CD14-positive monocyte (primary cell): ENCODE results near the gene SARS1. TPM values are rescaled to one million over a fixed set of nuclear protein-coding genes. Genes with fewer than 3 reads are reported as not detected.
"Not testable (repeated sequence)": the region's sequence is repeated elsewhere in the genome, so short reads cannot be mapped to it uniquely, and the experiment has no call there.

ENCODE experiments used
- DNase-seq, 3 donors: peaks; one replicate each; pipeline ENCODE4 v3.0.0-alpha.2; 2011 to 2022
- H2AFZ ChIP-seq: 2 replicates; pipeline ENCODE4 v1.6.0; 2012; ENCODE audit warnings: mild to moderate bottlenecking, low read depth, low read length, inconsistent platforms; ENCODE audit not compliant: insufficient read depth, poor library complexity, severe bottlenecking
- H3K27ac ChIP-seq, 2 donors: 1 replicate in 1 of 2; 2 replicates in 1 of 2; pipeline ENCODE4 v1.5.1; 2012 to 2013; ENCODE audit warnings: low read length in 2 of 2, control low read depth in 1 of 2, inconsistent platforms in 1 of 2, low read depth in 1 of 2, mild to moderate bottlenecking in 1 of 2
- H3K27me3 ChIP-seq, 2 donors: one replicate each; pipeline versions ENCODE4 v1.6.0 to v1.6.1; 2011 to 2013; ENCODE audit warnings: low read length in 2 of 2; ENCODE audit not compliant: control insufficient read depth in 2 of 2, insufficient read depth in 2 of 2
- H3K36me3 ChIP-seq, 2 donors: replicated peaks in 1 of 2; 1 replicate in 1 of 2; 2 replicates in 1 of 2; pipeline versions ENCODE4 v1.5.1 to v1.6.1; 2012 to 2013; ENCODE audit warnings: low read length in 2 of 2, control low read depth in 1 of 2, inconsistent platforms in 1 of 2, mild to moderate bottlenecking in 1 of 2; ENCODE audit not compliant: insufficient read depth in 2 of 2, control insufficient read depth in 1 of 2
- H3K4me1 ChIP-seq, 2 donors: 1 replicate in 1 of 2; 2 replicates in 1 of 2; pipeline versions ENCODE4 v1.5.1 to v1.6.1; 2012 to 2013; ENCODE audit warnings: low read length in 2 of 2, control low read depth in 1 of 2, inconsistent platforms in 1 of 2, mild to moderate bottlenecking in 1 of 2, moderate library complexity in 1 of 2; ENCODE audit not compliant: insufficient read depth in 2 of 2, control insufficient read depth in 1 of 2
- H3K4me2 ChIP-seq: replicated peaks from 2 replicates; pipeline ENCODE3; 2012; ENCODE audit warnings: low read length, moderate library complexity, mild to moderate bottlenecking; ENCODE audit not compliant: poor library complexity, severe bottlenecking; ENCODE audit errors: extremely low read depth
- H3K4me3 ChIP-seq, 3 experiments: fragments of 200-600 bp in 1 of 3; sonication (generic) in 1 of 3; replicated peaks in 1 of 3; 1 replicate in 2 of 3; 2 replicates in 1 of 3; pipeline ENCODE4 v1.5.1; 2011 to 2013; ENCODE audit warnings: low read length in 3 of 3, mild to moderate bottlenecking in 3 of 3, control low read depth in 2 of 3, low read depth in 2 of 3, inconsistent platforms in 1 of 3, moderate library complexity in 1 of 3
- H3K79me2 ChIP-seq: 2 replicates; pipeline ENCODE4 v1.6.0; 2012; ENCODE audit warnings: mild to moderate bottlenecking, control low read depth, inconsistent platforms, low read length, moderate library complexity; ENCODE audit not compliant: insufficient read depth
- H3K9ac ChIP-seq: 2 replicates; pipeline ENCODE4 v1.6.0; 2017; ENCODE audit warnings: low read length, mild to moderate bottlenecking; ENCODE audit not compliant: insufficient read depth, poor library complexity, severe bottlenecking
- H3K9me3 ChIP-seq, 2 donors: replicated peaks in 1 of 2; 1 replicate in 1 of 2; 2 replicates in 1 of 2; pipeline versions ENCODE4 v1.5.1 to v1.6.1; 2012 to 2013; ENCODE audit warnings: low read length in 2 of 2, control low read depth in 1 of 2; ENCODE audit not compliant: control insufficient read depth in 1 of 2, insufficient read depth in 1 of 2
- H4K20me1 ChIP-seq: 2 replicates; pipeline ENCODE4 v1.6.0; 2012; ENCODE audit warnings: mild to moderate bottlenecking, low read length, control low read depth, moderate library complexity; ENCODE audit not compliant: insufficient read depth
- H3K27ac Mint-ChIP-seq, 7 donors: one replicate each; pipeline ENCODE4 v1.8.0; 2020; ENCODE audit warnings: mild to moderate bottlenecking in 7 of 7, mixed read lengths in 7 of 7, moderate library complexity in 6 of 7, inconsistent platforms in 2 of 7
- H3K27me3 Mint-ChIP-seq, 3 donors: one replicate each; pipeline ENCODE4 v1.8.0; 2021 to 2022; ENCODE audit warnings: low read depth in 3 of 3, mild to moderate bottlenecking in 3 of 3, mixed read lengths in 3 of 3, moderate library complexity in 3 of 3, inconsistent platforms in 1 of 3
- H3K36me3 Mint-ChIP-seq, 2 donors: one replicate each; pipeline ENCODE4 v1.8.0; 2020; ENCODE audit warnings: mixed read lengths in 2 of 2, inconsistent platforms in 1 of 2, mild to moderate bottlenecking in 1 of 2
- H3K4me1 Mint-ChIP-seq: one replicate; pipeline ENCODE4 v1.8.0; 2020; ENCODE audit warnings: mild to moderate bottlenecking, mixed read lengths
- H3K4me3 Mint-ChIP-seq, 2 donors: one replicate each; pipeline ENCODE4 v1.8.0; 2020; ENCODE audit warnings: mild to moderate bottlenecking in 2 of 2, mixed read lengths in 2 of 2, moderate library complexity in 1 of 2
- H3K9me3 Mint-ChIP-seq, 7 donors: one replicate each; pipeline ENCODE4 v1.8.0; 2020 to 2022; ENCODE audit warnings: mixed read lengths in 7 of 7, mild to moderate bottlenecking in 6 of 7, moderate library complexity in 6 of 7, inconsistent platforms in 2 of 7
- CTCF ChIP-seq: fragments of 200-600 bp; IDR thresholded peaks from one replicate; pipeline ENCODE4 v1.8.0; 2022; ENCODE audit warnings: antibody characterized with exemption, mild to moderate bottlenecking
- WGBS: methylation state at CpG from one replicate; pipeline ENCODE4 v1.1.5; 2013; ENCODE audit warnings: missing lambda C conversion rate; ENCODE audit not compliant: insufficient coverage; 5-methylcytosine and 5-hydroxymethylcytosine counted together
- intact Hi-C, 2 donors: fragments of 100-400 bp; cut with micrococcal nuclease; formaldehyde crosslinking; loops; one replicate each; pipeline versions ENCODE4 v1.15.0 to v1.15.1; 2023
- polyA plus RNA-seq, 3 donors: library from polyadenylated mRNA; depleted of rRNA in 1 of 3; unstranded in 2 of 3; stranded (reverse) in 1 of 3; fragments of 300-500 nt in 2 of 3; fragments of >200 nt in 1 of 3; fragmentation: Illumina TruSeq in 2 of 3; gene quantifications; 1 replicate in 2 of 3; 2 replicates in 1 of 3; pipeline ENCODE4 v1.2.3, GENCODE V29; 2012 to 2021

SARS1 gene
- polyA plus RNA-seq, 3 donors = 70.1 to 107 (median 99.1) TPM

- Histone ChIP-seq H3K36me3 (peaks cover 4 to 7% of the 10 kb centered on the region in 2 donors), H3K27me3 (no peaks in the 10 kb centered on the region), H3K27ac (no peak overlapping the region), H3K9me3 (no peaks in the 10 kb centered on the region), H3K79me2 (peaks cover 77% of the 10 kb centered on the region), H3K9ac (no peak overlapping the region), H3K4me1 (peaks cover 13 to 15% of the 10 kb centered on the region in 2 donors), H2AFZ (no peak overlapping the region), H3K4me3 (no peak overlapping the region), H4K20me1 (peaks cover 69% of the 10 kb centered on the region), H3K4me2 (no peak overlapping the region)
- Mint-ChIP-seq H3K4me1 (peaks cover 28% of the 10 kb centered on the region), H3K27ac (peak overlapping the region in 1 of 7 donors; percentile 63), H3K27me3 (peaks cover 0 to 5% (median 2%) of the 10 kb centered on the region in 3 donors), H3K36me3 (peaks cover 22 to 32% of the 10 kb centered on the region in 2 donors), H3K4me3 (no peak overlapping the region), H3K9me3 (peaks cover 0 to 2% (median 0%) of the 10 kb centered on the region in 7 donors)
- intact Hi-C loops = no loop called here
- DNase-seq = no peak
- TF ChIP-seq CTCF = no peak
- WGBS = 93% methylated on average over 2 of the region's 4 CpGs
Observed at GRCh38 chr1:109216662-109217061, 2.9 kb downstream of the SARS1 start.

- no peak overlapping the region for H2AFZ ChIP-seq
- no peak overlapping the region for H3K4me2 ChIP-seq
- H3K36me3 ChIP-seq = peaks cover 11 to 22% of the 10 kb centered on the region in 2 donors
- intact Hi-C loops = no loop called here
- H3K27me3 ChIP-seq = no peaks in the 10 kb centered on the region
- Mint-ChIP-seq H3K4me1 (peaks cover 25% of the 10 kb centered on the region), H3K4me3 (no peak overlapping the region), H3K27me3 (peaks cover 0 to 2% (median 0%) of the 10 kb centered on the region in 3 donors), H3K36me3 (peaks cover 28 to 38% of the 10 kb centered on the region in 2 donors), H3K9me3 (peaks cover 0 to 2% (median 0%) of the 10 kb centered on the region in 7 donors), H3K27ac (peak overlapping the region in 2 of 7 donors; percentile 21 to 29)
- no peaks in the 10 kb centered on the region for H3K9me3 ChIP-seq
- no peak overlapping the region for H3K9ac ChIP-seq
- 86% methylated on average over 3 of the region's 3 CpGs for WGBS
- TF ChIP-seq CTCF = no peak
- peaks cover 86% of the 10 kb centered on the region for H4K20me1 ChIP-seq
- H3K27ac ChIP-seq = no peak overlapping the region
- no peak for DNase-seq
- H3K4me1 ChIP-seq = peaks cover 9 to 15% of the 10 kb centered on the region in 2 donors
- H3K79me2 ChIP-seq = peaks cover 91% of the 10 kb centered on the region
- no peak overlapping the region for H3K4me3 ChIP-seq
Observed at GRCh38 chr1:109218516-109218915, 4.8 kb downstream of the SARS1 start.

GRCh38 chr1:109221201-109221600 lies 7.5 kb downstream of the SARS1 start:
- DNase-seq, H2AFZ ChIP-seq, H3K9me3 Mint-ChIP-seq, H3K9me3 ChIP-seq, H3K27ac ChIP-seq, H3K4me3 ChIP-seq, H3K27me3 ChIP-seq, intact Hi-C loops, H3K4me3 Mint-ChIP-seq, H3K4me2 ChIP-seq, H3K4me1 Mint-ChIP-seq, H3K27ac Mint-ChIP-seq, H3K27me3 Mint-ChIP-seq, H3K4me1 ChIP-seq, H3K9ac ChIP-seq: not testable (repeated sequence)
- WGBS = no CpG with 5 or more reads among the region's 9 CpGs
- peaks cover 70% of the 10 kb centered on the region for H3K79me2 ChIP-seq
- H3K36me3 Mint-ChIP-seq = peaks cover 42 to 57% of the 10 kb centered on the region in 2 donors
- H3K36me3 ChIP-seq = peaks cover 28 to 49% of the 10 kb centered on the region in 2 donors
- H4K20me1 ChIP-seq = peaks cover 88% of the 10 kb centered on the region
